Measurements from ENCODE around the gene NPAS2.

NPAS2 gene

DNA sequence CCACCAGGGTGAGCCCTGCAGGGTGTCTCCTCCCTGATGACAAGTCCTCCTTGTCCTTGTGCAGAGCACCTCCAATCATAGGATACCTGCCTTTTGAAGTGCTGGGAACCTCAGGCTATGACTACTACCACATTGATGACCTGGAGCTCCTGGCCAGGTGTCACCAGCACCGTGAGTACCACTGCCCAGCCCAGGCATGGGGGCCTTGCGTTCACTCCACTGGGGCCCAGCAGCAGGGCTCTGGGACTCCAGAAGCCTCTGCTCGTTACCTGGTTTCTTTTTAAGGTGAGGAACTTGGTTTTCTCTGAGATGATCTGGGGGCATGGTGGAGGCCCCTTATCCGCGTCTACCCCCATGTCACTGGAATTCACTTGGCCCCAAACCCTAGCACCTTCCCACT lies 145.7 kb downstream of the NPAS2 start:
- no peak for DNase-seq

DNA sequence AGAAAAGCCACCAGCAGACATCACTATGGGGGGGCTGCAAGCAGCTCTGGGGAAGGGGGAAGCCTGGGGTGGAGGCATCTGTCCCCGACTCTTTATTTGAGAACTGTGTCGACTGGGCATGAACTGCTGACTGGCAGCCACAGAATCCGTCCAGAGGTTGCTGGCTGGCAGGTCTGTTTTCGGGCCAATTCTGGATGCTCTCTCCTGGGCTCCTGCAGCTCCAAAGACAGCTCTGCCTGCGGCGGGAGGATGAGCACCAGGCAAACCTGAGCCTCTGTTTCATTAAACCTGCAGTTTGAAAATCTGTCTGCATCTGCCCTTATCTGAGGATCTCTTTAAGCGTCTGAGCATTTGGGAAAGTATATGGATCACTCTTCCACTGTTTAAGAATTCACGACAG lies 147.8 kb downstream of the NPAS2 start:
- DNase-seq, result peak in 6 of 51 donors; percentile 5 to 29 (median 19)

DNA sequence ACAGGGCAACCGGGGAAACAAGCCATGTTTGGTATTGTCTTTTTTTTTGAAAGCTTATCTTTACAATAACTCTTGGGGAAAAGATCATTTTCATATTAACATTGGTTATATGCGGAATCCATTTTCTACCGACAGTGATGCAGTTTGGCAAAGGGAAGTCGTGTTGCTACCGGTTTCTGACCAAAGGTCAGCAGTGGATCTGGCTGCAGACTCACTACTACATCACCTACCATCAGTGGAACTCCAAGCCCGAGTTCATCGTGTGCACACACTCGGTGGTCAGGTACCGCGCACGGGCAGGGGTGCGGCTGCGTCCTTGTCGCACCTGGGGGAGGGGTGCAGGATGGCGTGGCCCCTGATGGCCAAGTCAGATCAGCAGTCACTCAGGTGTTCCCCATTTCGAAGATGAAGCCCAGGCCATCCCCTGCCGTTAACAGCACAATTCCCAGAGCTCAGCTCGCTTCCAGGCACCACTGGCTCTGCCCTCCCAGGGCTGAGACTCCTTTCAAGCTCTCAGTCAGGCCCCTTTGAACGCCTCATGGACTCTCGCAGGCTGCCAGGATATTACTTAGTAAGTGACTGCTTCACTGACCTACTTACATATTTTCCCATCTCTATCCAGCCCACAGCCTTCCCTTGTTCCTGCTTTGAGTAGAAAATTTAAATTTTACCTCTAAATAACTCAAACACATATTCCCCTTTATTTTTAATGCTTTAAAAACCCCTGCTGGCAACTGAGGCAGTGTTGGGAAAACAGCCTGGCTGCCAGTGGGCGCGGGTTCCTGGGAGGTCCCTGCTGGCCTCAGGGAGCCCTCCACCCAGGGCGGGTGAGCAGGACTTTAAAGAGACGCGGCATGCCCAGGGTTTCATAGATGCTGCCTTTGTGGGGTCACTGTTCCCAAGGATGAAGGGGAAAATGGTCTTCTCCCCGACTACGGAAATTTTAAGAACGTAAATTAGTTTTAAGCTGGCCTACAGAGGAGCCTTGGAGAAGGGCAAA lies 148.5 kb downstream of the NPAS2 start:
- peak in 7 of 51 donors; percentile 6 to 32 (median 15) for DNase-seq

- DNase-seq, result no peak
These were observed 150.1 kb downstream of the NPAS2 start for GRCh38 chr2:100969998-100970397.

GRCh38 chr2:100971221-100971620 lies 151.3 kb downstream of the NPAS2 start:
- DNase-seq, result no peak

DNA sequence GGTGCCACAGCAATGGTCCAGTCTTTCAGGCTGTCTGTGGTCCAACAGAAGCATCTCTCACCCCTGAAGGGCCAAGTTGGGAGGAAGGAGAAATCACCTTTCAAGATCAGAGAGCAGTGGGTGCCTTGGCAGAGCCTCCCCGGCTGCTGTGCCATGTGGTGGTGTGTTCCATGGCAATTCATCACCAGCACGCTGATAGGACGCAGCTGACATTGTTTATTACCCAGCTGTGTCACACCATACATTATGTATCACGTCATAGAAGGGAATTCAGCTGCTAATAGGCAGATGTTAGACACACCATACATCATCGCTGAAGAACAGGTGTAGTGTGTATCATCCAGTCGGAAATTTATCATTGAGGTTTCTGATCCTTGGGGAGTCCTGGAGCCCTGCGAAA lies 152.5 kb downstream of the NPAS2 start:
- no peak for DNase-seq

DNA sequence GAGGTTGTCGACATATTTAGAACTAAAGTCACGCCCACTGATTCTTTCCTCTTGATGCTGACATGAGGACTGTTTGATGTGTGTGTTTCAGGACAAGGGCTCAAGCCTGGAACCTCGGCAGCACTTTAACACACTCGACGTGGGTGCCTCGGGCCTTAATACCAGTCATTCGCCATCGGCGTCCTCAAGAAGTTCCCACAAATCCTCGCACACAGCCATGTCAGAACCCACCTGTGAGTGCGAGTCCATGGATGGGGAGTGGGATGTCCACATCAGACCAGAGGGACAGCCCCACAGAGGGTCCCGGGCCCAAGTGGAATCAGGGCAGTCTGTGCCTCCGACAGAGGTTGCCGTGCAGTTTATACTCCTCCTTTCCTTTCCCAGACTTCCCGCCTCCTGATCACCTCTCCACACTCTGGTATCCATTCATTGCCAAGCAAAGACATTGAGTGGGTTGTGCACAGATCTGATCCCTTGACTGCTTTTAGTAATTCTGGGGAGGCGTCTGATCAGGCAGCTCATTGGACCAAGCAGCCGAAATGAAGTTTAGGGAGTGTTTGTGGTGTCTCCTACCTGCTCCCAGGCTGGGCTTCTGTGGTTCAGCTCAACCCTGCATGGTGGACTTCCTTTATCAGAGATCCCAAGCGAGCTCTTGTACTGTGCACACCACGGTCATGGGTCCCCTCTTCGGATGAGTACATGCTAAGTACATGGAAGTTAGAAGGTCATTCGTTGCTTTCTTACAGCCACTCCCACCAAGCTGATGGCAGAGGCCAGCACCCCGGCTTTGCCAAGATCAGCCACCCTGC lies 155.0 kb downstream of the NPAS2 start:
- peak in 1 of 51 donors; percentile 18 for DNase-seq

DNA sequence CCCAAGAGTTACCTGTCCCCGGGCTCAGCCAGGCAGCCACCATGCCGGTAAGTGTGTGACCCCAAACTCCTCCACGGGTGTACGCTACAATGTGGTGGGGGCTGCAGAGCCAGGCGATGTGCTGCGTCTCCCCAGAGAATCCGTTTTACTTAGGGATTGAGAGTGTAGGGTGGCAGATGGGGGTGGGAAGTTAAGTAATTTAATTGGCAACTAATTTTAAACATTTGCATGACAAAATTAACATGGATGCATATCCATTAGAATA lies 155.5 kb downstream of the NPAS2 start:
- no peak for DNase-seq

- DNase-seq, result no peak
These were observed 156.1 kb downstream of the NPAS2 start for GRCh38 chr2:100976061-100976460.

DNA sequence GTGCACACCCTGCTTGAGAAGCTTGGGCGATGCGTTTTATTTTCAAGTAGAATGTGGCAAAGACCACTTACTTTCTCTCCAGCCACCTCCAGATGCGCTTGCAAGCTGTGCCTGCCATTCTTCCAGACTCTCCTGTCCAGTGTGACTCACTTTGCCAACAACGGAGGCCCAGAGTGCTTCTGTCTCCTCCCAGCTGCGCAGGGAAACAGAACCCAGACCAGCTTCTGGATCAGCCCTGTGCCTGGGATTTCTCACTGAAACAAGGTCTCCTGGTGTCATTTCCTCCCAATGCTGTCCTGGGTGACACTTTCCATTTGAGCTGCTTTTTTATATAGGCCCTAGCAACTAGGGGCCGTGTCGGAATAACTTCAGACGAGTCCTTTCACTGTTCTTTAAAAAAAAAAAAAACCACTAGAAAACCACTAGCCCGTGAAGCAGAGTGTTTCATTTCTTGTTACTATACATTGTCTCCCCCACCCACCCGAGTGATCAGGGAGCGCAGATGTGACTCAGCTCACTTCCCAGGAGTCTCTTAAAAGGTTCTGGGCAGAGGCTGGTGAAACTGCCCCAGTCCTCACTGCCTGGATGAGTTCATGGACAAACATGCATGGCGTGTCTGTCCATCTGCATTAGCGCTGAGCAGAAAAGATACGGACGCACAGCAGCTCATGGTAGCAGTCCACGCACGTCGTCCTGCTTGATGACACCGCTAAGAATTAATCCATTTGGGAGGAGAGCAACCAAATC lies 156.9 kb downstream of the NPAS2 start:
- no peak for DNase-seq

DNA sequence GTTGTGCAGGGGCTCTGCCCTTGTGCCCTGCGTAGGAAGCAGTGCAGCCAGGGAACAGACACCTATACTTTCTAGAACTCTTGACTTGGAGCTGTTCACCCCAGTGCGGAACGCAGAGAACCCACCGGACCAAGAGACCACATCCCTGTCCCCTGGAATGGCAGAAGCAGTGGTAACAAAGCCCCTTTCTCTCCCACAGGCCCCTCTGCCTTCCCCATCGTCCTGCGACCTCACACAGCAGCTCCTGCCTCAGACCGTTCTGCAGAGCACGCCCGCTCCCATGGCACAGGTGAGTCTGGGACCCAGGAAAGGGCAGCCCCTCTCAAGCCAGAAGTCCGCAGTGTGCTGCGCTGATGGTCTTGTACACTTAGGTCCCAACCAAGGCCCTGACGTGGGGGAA lies 157.6 kb downstream of the NPAS2 start:
- no peak for DNase-seq

DNA sequence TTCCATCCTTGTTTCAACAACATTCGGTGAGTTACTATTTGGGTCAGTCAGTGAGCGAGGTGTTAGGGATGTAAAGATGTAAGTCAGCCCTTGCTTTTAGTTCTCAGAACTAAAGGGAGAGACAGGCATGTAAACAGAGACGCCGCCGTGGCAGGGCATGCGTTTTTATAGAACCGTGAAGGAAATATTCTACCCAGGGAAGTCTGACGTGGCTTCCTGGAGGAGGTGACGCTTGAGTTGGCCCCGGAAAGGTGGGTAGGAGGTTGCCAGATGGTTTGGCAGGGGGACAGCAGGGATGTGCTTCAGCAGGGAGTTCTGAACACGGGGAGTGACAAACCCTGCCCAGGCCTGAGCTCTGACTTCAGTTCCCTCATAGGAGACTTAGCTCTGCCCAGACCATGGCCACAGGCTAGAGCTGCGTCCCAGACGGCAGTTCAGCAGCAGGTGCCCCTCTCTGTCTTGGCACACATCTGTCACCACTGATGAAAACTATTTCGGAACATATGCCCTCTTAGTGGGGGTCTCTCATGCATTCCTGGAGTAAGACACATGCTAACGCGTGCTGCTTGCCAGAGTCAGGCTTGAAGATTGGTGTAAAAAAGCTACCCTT lies 158.7 kb downstream of the NPAS2 start:
- DNase-seq, result peak in 1 of 51 donors; percentile 68

DNA sequence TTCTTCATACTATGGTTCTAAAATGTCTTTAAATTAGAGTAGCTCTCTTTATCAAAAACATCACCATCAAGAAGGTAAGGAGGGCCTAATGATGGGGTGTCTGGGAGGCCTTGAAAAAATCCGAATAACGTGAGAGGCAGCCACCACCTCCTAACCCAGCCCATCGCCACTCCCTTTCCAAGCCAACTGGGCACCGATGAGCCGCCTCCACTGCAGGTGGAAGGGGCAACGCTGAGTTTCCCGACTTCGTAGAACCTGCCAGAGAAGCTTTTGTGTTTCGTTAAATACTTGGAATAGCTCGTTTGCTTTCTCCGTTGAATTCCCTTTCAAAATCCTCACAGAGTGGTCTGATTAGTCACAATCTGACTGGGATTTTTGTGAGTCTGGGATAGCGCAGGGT lies 160.1 kb downstream of the NPAS2 start:
- DNase-seq, result no peak

DNA sequence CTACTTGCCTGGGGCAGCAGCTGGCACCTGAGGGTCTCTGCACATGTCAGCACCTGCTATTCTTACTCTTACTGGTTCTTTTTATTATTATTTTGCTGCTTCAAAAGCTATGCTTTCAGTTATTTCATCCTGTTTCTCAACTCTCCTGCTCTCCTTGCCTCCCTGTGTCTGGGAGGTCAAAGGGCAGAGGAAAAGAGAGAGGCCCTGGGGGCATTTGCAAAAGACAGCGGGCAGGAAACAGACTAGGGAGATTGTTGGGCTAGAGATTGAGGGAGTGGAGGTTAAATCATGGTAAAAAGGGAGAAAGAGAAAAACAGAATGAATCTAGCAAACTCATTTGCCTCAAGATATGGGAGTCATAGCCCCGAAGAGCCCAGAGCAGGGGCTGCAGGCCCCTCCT lies 161.1 kb downstream of the NPAS2 start:
- no peak for DNase-seq

DNA sequence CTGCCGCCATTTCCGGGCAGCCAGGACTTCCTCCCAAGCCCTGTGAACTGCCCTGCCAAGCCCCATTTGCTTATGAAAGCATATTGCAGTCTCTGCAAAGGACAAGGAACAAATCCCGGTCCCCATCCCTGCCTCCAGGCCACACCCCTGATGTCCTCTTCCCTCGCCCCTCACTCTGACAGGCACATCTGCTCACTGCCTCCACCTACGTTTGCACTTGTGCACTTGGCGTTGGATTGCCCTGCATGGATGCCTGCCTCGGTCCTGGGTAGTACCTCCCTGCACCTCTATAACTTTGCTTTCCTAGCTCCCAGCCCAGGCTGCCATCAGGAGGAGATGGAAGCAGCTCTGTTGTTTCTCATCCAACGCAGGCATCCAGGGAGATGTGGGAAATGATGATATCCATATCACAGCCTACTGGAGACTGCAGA lies 162.5 kb downstream of the NPAS2 start:
- peak in 1 of 51 donors; percentile 11 for DNase-seq

DNA sequence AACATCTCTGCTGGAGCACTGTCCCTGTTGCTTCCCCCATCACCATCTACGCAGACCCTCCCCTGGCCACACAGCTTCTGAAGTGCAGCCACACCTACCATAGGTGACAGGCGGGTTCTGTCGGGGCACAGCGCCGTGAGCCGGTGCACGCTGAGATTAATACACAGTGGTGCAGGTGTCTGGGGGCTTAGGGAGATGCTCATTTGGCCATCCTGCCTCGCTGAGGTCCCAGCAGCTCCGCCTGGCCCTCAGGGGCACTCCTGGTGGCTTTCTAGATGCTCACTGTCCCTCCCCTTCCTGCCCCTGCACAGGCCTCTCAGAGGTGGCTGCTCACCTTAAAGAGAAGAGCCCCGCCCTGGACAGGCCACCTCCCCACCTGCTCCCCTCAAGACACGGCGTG lies 163.3 kb downstream of the NPAS2 start:
- DNase-seq, result no peak

- DNase-seq, result no peak
These were observed 163.9 kb downstream of the NPAS2 start for GRCh38 chr2:100983684-100984310.

GRCh38 chr2:100984892-100985307 lies 165.0 kb downstream of the NPAS2 start:
- peak in 43 of 51 donors; percentile 4 to 80 (median 41) for DNase-seq

- no peak for DNase-seq
These were observed 166.2 kb downstream of the NPAS2 start for GRCh38 chr2:100986157-100986556.

DNA sequence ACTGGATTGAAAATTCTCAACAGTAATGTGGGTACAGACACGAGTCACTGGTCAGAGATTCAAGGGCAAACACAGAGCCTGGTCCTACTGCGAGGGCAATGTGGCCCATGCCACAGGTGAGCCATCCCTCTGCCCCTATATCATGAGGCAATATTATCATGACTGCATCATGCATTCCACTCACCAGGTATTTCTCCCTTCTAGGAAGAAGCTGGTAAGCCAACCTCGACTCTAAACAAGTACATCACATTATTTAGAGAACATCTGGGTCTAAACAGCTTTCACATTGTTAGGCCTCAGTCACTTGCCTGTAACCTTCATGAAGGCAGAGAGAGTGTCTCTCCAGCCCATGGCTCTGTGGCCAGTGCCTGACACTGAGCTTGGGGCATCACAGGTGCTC lies 167.6 kb downstream of the NPAS2 start:
- DNase-seq, result no peak

DNA sequence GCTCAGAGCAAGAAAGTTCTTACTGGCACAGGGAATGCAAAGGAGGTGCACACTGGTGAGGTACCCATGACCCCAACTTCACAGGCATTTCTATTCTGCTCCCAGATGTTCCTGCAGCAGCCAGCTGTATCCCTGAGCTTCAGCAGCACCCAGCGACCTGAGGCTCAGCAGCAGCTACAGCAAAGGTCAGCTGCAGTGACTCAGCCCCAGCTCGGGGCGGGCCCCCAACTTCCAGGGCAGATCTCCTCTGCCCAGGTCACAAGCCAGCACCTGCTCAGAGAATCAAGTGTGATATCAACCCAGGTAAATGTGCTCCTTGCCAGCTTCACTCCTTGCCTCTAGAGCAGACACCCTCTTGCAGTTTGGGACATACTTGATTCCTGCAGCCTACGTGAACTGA lies 168.0 kb downstream of the NPAS2 start:
- no peak for DNase-seq
